Stimulated activated CD8-positive, alpha-beta memory T cell treated with anti-CD3 and anti-CD28 coated beads, Interleukin-4, amount 100 ng/mL, for 24 hours (primary cell): ENCODE measurements around the gene CDH12.

Experiments used
- DNase-seq: peaks from one replicate; pipeline ENCODE4 v3.0.0-alpha.2; 2020; ENCODE audit warnings: low read depth

Gene CDH12

DNA sequence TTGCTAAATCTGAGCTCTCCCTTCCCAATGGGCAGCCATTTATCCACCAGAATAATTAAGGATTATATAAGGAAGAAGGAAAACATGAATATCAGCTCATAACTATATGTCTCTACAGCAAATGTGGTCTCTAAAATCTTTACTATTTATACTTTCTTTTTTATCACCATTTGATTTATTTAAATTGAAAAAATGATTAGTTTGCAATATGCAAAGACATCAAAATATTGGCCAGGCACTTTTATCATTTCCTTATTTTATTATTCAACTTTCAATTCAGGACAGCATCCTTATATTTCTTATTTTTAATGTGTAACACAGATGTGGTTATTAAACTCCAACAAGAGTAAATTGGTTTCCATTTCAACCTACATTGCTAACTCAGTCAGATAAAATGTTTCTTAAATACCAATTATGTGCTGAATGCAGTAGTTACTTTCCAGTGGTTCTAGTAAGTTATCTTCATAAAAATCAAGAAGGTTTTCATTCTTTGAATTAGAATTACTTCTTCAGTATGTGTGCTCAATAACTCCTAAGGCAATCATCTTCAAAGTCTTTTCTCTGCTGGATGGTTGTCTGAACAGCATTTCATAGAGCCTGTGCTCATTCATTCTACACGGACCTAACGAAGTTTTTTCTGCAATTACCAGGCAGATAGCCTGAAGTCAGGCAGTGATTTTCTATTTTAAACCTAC lies 1148.0 kb downstream of the CDH12 start:
- no peak for DNase-seq

DNA sequence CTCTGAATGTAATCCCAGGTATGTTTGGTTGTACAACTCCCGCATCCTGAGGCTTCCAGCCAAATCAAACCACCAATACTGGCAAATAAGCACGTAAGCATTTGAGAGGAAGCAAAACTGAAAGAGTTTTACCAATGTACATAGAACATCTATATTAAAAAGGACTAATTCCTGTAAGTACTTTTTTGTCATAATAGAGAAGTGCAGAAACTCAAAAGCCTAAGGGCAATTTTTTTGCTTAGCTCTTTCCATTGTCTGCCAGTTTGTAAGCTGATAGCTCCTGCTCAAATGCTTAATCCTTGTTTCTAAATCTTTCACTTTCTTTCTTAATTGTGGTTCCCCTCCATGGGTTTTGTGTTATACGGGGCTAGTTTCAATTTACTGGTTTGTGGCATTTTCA lies 1151.8 kb downstream of the CDH12 start:
- no peak for DNase-seq
